Duodenal mucosa (tissue), 2 donors: Measurements from ENCODE around the gene TTC27.
"Not testable (repeated sequence)": the region's sequence is repeated elsewhere in the genome, so short reads cannot be mapped to it uniquely, and the experiment has no call there.

ENCODE experiments used
- H3K27ac ChIP-seq: one replicate; pipeline ENCODE4 v1.7.0; 2013; ENCODE audit warnings: low read depth, low read length
- H3K27me3 ChIP-seq, 2 donors: one replicate each; pipeline ENCODE4 v1.7.0; 2013; ENCODE audit warnings: low read length in 2 of 2, control low read depth in 1 of 2; ENCODE audit not compliant: insufficient read depth in 2 of 2, control insufficient read depth in 1 of 2
- H3K36me3 ChIP-seq, 2 donors: one replicate each; pipeline ENCODE4 v1.7.0; 2013; ENCODE audit warnings: low read length in 2 of 2, control low read depth in 1 of 2; ENCODE audit not compliant: insufficient read depth in 2 of 2, control insufficient read depth in 1 of 2
- H3K4me1 ChIP-seq, 2 donors: one replicate each; pipeline ENCODE4 v1.7.0; 2013; ENCODE audit warnings: low read length in 2 of 2, control low read depth in 1 of 2; ENCODE audit not compliant: insufficient read depth in 2 of 2, control insufficient read depth in 1 of 2
- H3K4me3 ChIP-seq, 2 donors: one replicate each; pipeline ENCODE4 v1.7.0; 2013; ENCODE audit warnings: low read length in 2 of 2, low read depth in 1 of 2
- H3K9ac ChIP-seq, 2 donors: one replicate each; pipeline ENCODE4 v1.7.0; 2013; ENCODE audit warnings: low read length in 2 of 2, low read depth in 1 of 2
- H3K9me3 ChIP-seq, 2 donors: one replicate each; pipeline ENCODE4 v1.7.0; 2013; ENCODE audit warnings: low read length in 2 of 2, control low read depth in 1 of 2; ENCODE audit not compliant: control insufficient read depth in 1 of 2

The TTC27 gene

GRCh38 chr2:32745675-32746074 lies 117.8 kb downstream of the TTC27 start:
- no peaks in the 10 kb centered on the region for H3K9me3 ChIP-seq
- no peak overlapping the region for H3K27ac ChIP-seq
- peaks cover 0 to 17% of the 10 kb centered on the region in 2 donors for H3K36me3 ChIP-seq
- H3K27me3 ChIP-seq = no peaks in the 10 kb centered on the region
- H3K4me1 ChIP-seq = no peaks in the 10 kb centered on the region
- H3K4me3 ChIP-seq = no peak overlapping the region
- H3K9ac ChIP-seq = no peak overlapping the region

GRCh38 chr2:32746669-32747068 lies 118.8 kb downstream of the TTC27 start:
- Histone ChIP-seq H3K9me3 (no peaks in the 10 kb centered on the region), H3K9ac (no peak overlapping the region), H3K27ac (no peak overlapping the region), H3K4me3 (no peak overlapping the region), H3K4me1 (no peaks in the 10 kb centered on the region), H3K36me3 (peaks cover 0 to 14% of the 10 kb centered on the region in 2 donors), H3K27me3 (no peaks in the 10 kb centered on the region)

GRCh38 chr2:32748158-32748557 lies 120.3 kb downstream of the TTC27 start:
- Histone ChIP-seq H3K27me3 (no peaks in the 10 kb centered on the region), H3K9me3 (no peaks in the 10 kb centered on the region), H3K4me1 (no peaks in the 10 kb centered on the region), H3K9ac (no peak overlapping the region), H3K4me3 (no peak overlapping the region), H3K27ac (no peak overlapping the region), H3K36me3 (peaks cover 0 to 10% of the 10 kb centered on the region in 2 donors)

GRCh38 chr2:32750880-32751279 lies 123.0 kb downstream of the TTC27 start:
- H3K4me1 ChIP-seq = no peaks in the 10 kb centered on the region
- peaks cover 0 to 10% of the 10 kb centered on the region in 2 donors for H3K36me3 ChIP-seq
- no peak overlapping the region for H3K9ac ChIP-seq
- no peaks in the 10 kb centered on the region for H3K27me3 ChIP-seq
- H3K27ac ChIP-seq = no peak overlapping the region
- no peaks in the 10 kb centered on the region for H3K9me3 ChIP-seq
- H3K4me3 ChIP-seq = no peak overlapping the region

- no peaks in the 10 kb centered on the region for H3K9me3 ChIP-seq
- H3K9ac ChIP-seq = no peak overlapping the region
- peaks cover 0 to 10% of the 10 kb centered on the region in 2 donors for H3K36me3 ChIP-seq
- H3K27ac ChIP-seq = no peak overlapping the region
- H3K27me3 ChIP-seq = no peaks in the 10 kb centered on the region
- no peaks in the 10 kb centered on the region for H3K4me1 ChIP-seq
- no peak overlapping the region for H3K4me3 ChIP-seq
These were observed 124.4 kb downstream of the TTC27 start for GRCh38 chr2:32752205-32752604.

- Histone ChIP-seq H3K27ac (no peak overlapping the region), H3K9me3 (no peaks in the 10 kb centered on the region), H3K4me3 (no peak overlapping the region)
These were observed 125.1 kb downstream of the TTC27 start for GRCh38 chr2:32752952-32753351.

GRCh38 chr2:32754676-32755075 lies 126.8 kb downstream of the TTC27 start:
- not testable (repeated sequence) for H3K9me3 ChIP-seq, H3K27me3 ChIP-seq, H3K4me3 ChIP-seq, H3K4me1 ChIP-seq, H3K36me3 ChIP-seq, H3K27ac ChIP-seq, H3K9ac ChIP-seq

More at GRCh38 chr2:32752952-32753351, 125.1 kb downstream of the TTC27 start:
- Histone ChIP-seq H3K36me3 (peaks cover 0 to 10% of the 10 kb centered on the region in 2 donors), H3K9ac (no peak overlapping the region), H3K27me3 (no peaks in the 10 kb centered on the region), H3K4me1 (no peaks in the 10 kb centered on the region)

- H3K27me3 ChIP-seq = no peaks in the 10 kb centered on the region
- H3K9ac ChIP-seq = no peak overlapping the region
- H3K36me3 ChIP-seq = peaks cover 0 to 7% of the 10 kb centered on the region in 2 donors
- peak overlapping the region in 1 of 2 donors; percentile 28 for H3K4me3 ChIP-seq
- no peaks in the 10 kb centered on the region for H3K9me3 ChIP-seq
- H3K4me1 ChIP-seq = no peaks in the 10 kb centered on the region
- H3K27ac ChIP-seq = no peak overlapping the region
These were observed 127.8 kb downstream of the TTC27 start for GRCh38 chr2:32755666-32756065.

GRCh38 chr2:32756074-32756727 lies 128.4 kb downstream of the TTC27 start:
- Histone ChIP-seq H3K36me3 (peaks cover 0 to 7% of the 10 kb centered on the region in 2 donors), H3K4me1 (no peaks in the 10 kb centered on the region), H3K9ac (no peak overlapping the region), H3K27ac (no peak overlapping the region), H3K27me3 (no peaks in the 10 kb centered on the region), H3K4me3 (peak overlapping the region in 1 of 2 donors; percentile 28), H3K9me3 (no peaks in the 10 kb centered on the region)

GRCh38 chr2:32758232-32758631 lies 130.4 kb downstream of the TTC27 start:
- H3K27ac ChIP-seq = no peak overlapping the region
- H3K36me3 ChIP-seq = peaks cover 0 to 7% of the 10 kb centered on the region in 2 donors
- no peaks in the 10 kb centered on the region for H3K27me3 ChIP-seq
- no peak overlapping the region for H3K9ac ChIP-seq
- no peak overlapping the region for H3K4me3 ChIP-seq
- no peaks in the 10 kb centered on the region for H3K9me3 ChIP-seq
- H3K4me1 ChIP-seq = no peaks in the 10 kb centered on the region
